H9 (cell line): ENCODE measurements around the gene ASB10. TPM values are rescaled to one million over a fixed set of nuclear protein-coding genes. Genes with fewer than 3 reads are reported as not detected.

Experiments used
- DNase-seq: peaks from one replicate; pipeline ENCODE4 v3.0.0-alpha.2; 2017
- H2AFZ ChIP-seq: one replicate; pipeline ENCODE4 v1.6.1; 2013; ENCODE audit warnings: mild to moderate bottlenecking, low read length, control low read depth, moderate library complexity
- H2AK5ac ChIP-seq: 2 replicates; pipeline ENCODE4 v1.6.1; 2013; ENCODE audit warnings: low read length, control low read depth, mixed read lengths; ENCODE audit not compliant: insufficient read length
- H2BK120ac ChIP-seq: one replicate; pipeline ENCODE4 v1.6.1; 2013; ENCODE audit warnings: low read depth, mild to moderate bottlenecking, low read length, control low read depth, inconsistent platforms; ENCODE audit not compliant: poor library complexity, severe bottlenecking
- H2BK12ac ChIP-seq: 2 replicates; pipeline ENCODE4 v1.6.1; 2013; ENCODE audit warnings: low read length, control low read depth, mixed read lengths, low read depth; ENCODE audit not compliant: insufficient read length
- H2BK15ac ChIP-seq: 2 replicates; pipeline ENCODE4 v1.6.1; 2013; ENCODE audit warnings: low read depth, low read length, control low read depth
- H2BK20ac ChIP-seq: one replicate; pipeline ENCODE4 v1.6.1; 2013; ENCODE audit warnings: low read depth, mild to moderate bottlenecking, low read length, control low read depth, inconsistent platforms; ENCODE audit not compliant: poor library complexity, severe bottlenecking
- H2BK5ac ChIP-seq: 2 replicates; pipeline ENCODE4 v1.6.1; 2013; ENCODE audit warnings: low read length, control low read depth, mixed read lengths; ENCODE audit not compliant: insufficient read length
- H3K14ac ChIP-seq: 2 replicates; pipeline ENCODE4 v1.6.1; 2013; ENCODE audit warnings: low read length, control low read depth; ENCODE audit not compliant: insufficient read depth
- H3K18ac ChIP-seq: 2 replicates; pipeline ENCODE4 v1.6.1; 2013; ENCODE audit warnings: low read depth, mild to moderate bottlenecking, mixed read lengths, low read length, control low read depth; ENCODE audit not compliant: insufficient read length
- H3K23ac ChIP-seq: 2 replicates; pipeline ENCODE4 v1.6.1; 2013; ENCODE audit warnings: low read length, control low read depth, mixed read lengths, low read depth; ENCODE audit not compliant: insufficient read length
- H3K23me2 ChIP-seq: 2 replicates; pipeline ENCODE4 v1.6.1; 2013; ENCODE audit warnings: low read depth, mild to moderate bottlenecking, mixed read lengths, low read length, control low read depth; ENCODE audit not compliant: insufficient read length, poor library complexity, severe bottlenecking
- H3K27ac ChIP-seq: 2 replicates; pipeline ENCODE4 v1.5.1; 2013; ENCODE audit warnings: low read length, control low read depth, mixed read lengths, low read depth; ENCODE audit not compliant: insufficient read length
- H3K27me3 ChIP-seq: 2 replicates; pipeline ENCODE4 v1.6.1; 2013; ENCODE audit warnings: low read length, control low read depth, inconsistent platforms; ENCODE audit not compliant: insufficient read depth
- H3K4ac ChIP-seq: 2 replicates; pipeline ENCODE4 v1.6.1; 2013; ENCODE audit warnings: low read depth, mild to moderate bottlenecking, control low read depth, inconsistent platforms, low read length, moderate library complexity
- H3K4me1 ChIP-seq: 2 replicates; pipeline ENCODE4 v1.6.1; 2013; ENCODE audit warnings: low read length, control low read depth, inconsistent platforms; ENCODE audit not compliant: insufficient read depth
- H3K4me2 ChIP-seq: 2 replicates; pipeline ENCODE4 v1.6.1; 2013; ENCODE audit warnings: low read length, control low read depth, mixed read lengths; ENCODE audit not compliant: insufficient read length, insufficient read depth
- H3K56ac ChIP-seq: 2 replicates; pipeline ENCODE4 v1.6.1; 2013; ENCODE audit warnings: low read depth, mild to moderate bottlenecking, mixed read lengths, low read length, control low read depth; ENCODE audit not compliant: insufficient read length
- H3K79me1 ChIP-seq: 2 replicates; pipeline ENCODE4 v1.6.1; 2013; ENCODE audit warnings: low read depth, mild to moderate bottlenecking, moderate library complexity, low read length, control low read depth, inconsistent platforms; ENCODE audit not compliant: insufficient read depth, poor library complexity, severe bottlenecking
- H3K79me2 ChIP-seq: 2 replicates; pipeline ENCODE4 v1.6.1; 2013; ENCODE audit warnings: low read length, control low read depth, inconsistent platforms; ENCODE audit not compliant: insufficient read depth
- H3K9ac ChIP-seq: 2 replicates; pipeline ENCODE4 v1.6.1; 2013; ENCODE audit warnings: low read length, control low read depth, mixed read lengths; ENCODE audit not compliant: insufficient read length; ENCODE audit errors: extremely low read depth
- H3K9me3 ChIP-seq: one replicate; pipeline ENCODE4 v1.6.1; 2013; ENCODE audit warnings: low read depth, low read length, inconsistent platforms; ENCODE audit not compliant: control insufficient read depth
- H3T11ph ChIP-seq: one replicate; pipeline ENCODE4 v1.6.1; 2013; ENCODE audit warnings: mild to moderate bottlenecking, low read length, control low read depth, inconsistent platforms
- H4K20me1 ChIP-seq: one replicate; pipeline ENCODE4 v1.6.1; 2013; ENCODE audit not compliant: control insufficient read depth, insufficient read length, insufficient read depth
- H4K5ac ChIP-seq: 2 replicates; pipeline ENCODE4 v1.6.1; 2013; ENCODE audit warnings: low read depth, mild to moderate bottlenecking, mixed read lengths, low read length, control low read depth; ENCODE audit not compliant: insufficient read length
- H4K8ac ChIP-seq: replicated peaks from 2 replicates; pipeline ENCODE4 v1.6.1; 2013; ENCODE audit warnings: low read length, control low read depth, mixed read lengths, low read depth; ENCODE audit not compliant: insufficient read length
- H4K91ac ChIP-seq: 2 replicates; pipeline ENCODE4 v1.6.1; 2013; ENCODE audit warnings: low read depth, mild to moderate bottlenecking, moderate library complexity, mixed read lengths, low read length, control low read depth; ENCODE audit not compliant: insufficient read length
- H3K27ac Mint-ChIP-seq, 3 experiments: 2 replicates in 2 of 3; 3 replicates in 1 of 3; pipeline ENCODE4 v1.8.0; 2020 to 2021; ENCODE audit warnings: mixed read lengths in 3 of 3, mild to moderate bottlenecking in 1 of 3, moderate library complexity in 1 of 3
- H3K27me3 Mint-ChIP-seq: 2 replicates; pipeline ENCODE4 v1.8.0; 2021; ENCODE audit warnings: low read depth, mild to moderate bottlenecking, moderate library complexity, mixed read lengths
- H3K36me3 Mint-ChIP-seq, 3 experiments: 2 replicates in 2 of 3; 3 replicates in 1 of 3; pipeline ENCODE4 v1.8.0; 2020 to 2021; ENCODE audit warnings: low read depth in 3 of 3, mixed read lengths in 3 of 3; ENCODE audit not compliant: insufficient read depth in 1 of 3
- H3K4me1 Mint-ChIP-seq, 2 experiments: 2 replicates each; pipeline ENCODE4 v1.8.0; 2020; ENCODE audit warnings: mixed read lengths in 2 of 2
- H3K4me3 Mint-ChIP-seq, 2 experiments: 2 replicates in 1 of 2; 3 replicates in 1 of 2; pipeline ENCODE4 v1.8.0; 2020 to 2021; ENCODE audit warnings: mild to moderate bottlenecking in 2 of 2, mixed read lengths in 2 of 2, moderate library complexity in 1 of 2
- H3K9me3 Mint-ChIP-seq, 2 experiments: 2 replicates in 1 of 2; 3 replicates in 1 of 2; pipeline ENCODE4 v1.8.0; 2020; ENCODE audit warnings: mild to moderate bottlenecking in 2 of 2, mixed read lengths in 2 of 2, moderate library complexity in 1 of 2
- WGBS: extraction: QIAGEN DNeasy Blood & Tissue Kit; methylation state at CpG from one replicate; pipeline ENCODE4 v1.1.7; 2013; ENCODE audit warnings: missing lambda C conversion rate, low lambda C conversion rate, mixed read lengths; ENCODE audit not compliant: insufficient read length; ENCODE audit errors: extremely low coverage; 5-methylcytosine and 5-hydroxymethylcytosine counted together
- total RNA-seq: library from RNA; stranded (reverse); gene quantifications from 2 replicates; pipeline ENCODE4 v1.2.1, GENCODE V29; 2021
- TF ChIP-seq, protein P1 (sequence below): fragments of 200-600 bp; sonication (generic); conservative IDR thresholded peaks from 3 replicates; pipeline ENCODE4 v1.8.0; 2021; ENCODE audit warnings: antibody characterized with exemption, mild to moderate bottlenecking

The ASB10 gene
- total RNA-seq, 1 experiment from 2014 or later = not detected

DNA sequence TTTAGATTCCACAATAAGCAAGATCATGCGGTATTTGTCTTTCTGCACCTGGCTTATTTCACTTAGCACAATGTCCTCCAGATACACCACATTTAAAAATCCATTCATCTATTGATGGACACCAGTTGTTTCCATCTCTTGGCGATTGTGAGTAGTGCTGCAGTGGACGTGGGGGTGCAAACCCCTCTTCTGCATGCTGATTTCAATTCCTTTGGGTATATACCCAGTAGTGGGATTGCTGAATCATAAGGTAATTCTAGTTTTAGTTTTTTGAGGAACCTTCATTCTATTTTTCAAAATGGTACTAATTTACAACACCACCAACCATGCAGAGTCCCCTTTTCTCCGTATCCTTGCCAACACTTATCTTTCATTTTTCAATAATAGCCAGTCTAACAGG lies 2.0 kb upstream of the ASB10 start:
- Histone ChIP-seq H3K9me3 (no peaks in the 10 kb centered on the region), H3K79me1 (no peaks in the 10 kb centered on the region), H4K91ac (no peak overlapping the region), H3K9ac (no peak overlapping the region), H2BK12ac (no peak overlapping the region), H3K4ac (no peak overlapping the region), H3K27ac (no peak overlapping the region), H3K4me2 (no peak overlapping the region), H4K5ac (no peak overlapping the region), H3K23ac (no peak overlapping the region), H3K23me2 (no peaks in the 10 kb centered on the region), H3K56ac (no peak overlapping the region), H2BK20ac (no peak overlapping the region), H3K14ac (no peak overlapping the region), H4K8ac (no peak overlapping the region), H2BK15ac (no peak overlapping the region), H2BK120ac (no peak overlapping the region), H3K79me2 (no peaks in the 10 kb centered on the region), H2BK5ac (no peak overlapping the region), H2AFZ (no peak overlapping the region), H4K20me1 (no peaks in the 10 kb centered on the region), H3K18ac (no peak overlapping the region), H3K4me1 (no peaks in the 10 kb centered on the region), H3K27me3 (no peaks in the 10 kb centered on the region), H3T11ph (no peak overlapping the region), H2AK5ac (no peak overlapping the region)
- H3K4me3 Mint-ChIP-seq = no peak overlapping the region
- H3K4me1 Mint-ChIP-seq = no peaks in the 10 kb centered on the region
- WGBS = no CpG with 5 or more reads among the region's 4 CpGs
- H3K36me3 Mint-ChIP-seq = no peaks in the 10 kb centered on the region; a peak in 1 of 7 replicates
- peaks cover 32% of the 10 kb centered on the region for H3K27me3 Mint-ChIP-seq
- TF ChIP-seq, protein P1, sequence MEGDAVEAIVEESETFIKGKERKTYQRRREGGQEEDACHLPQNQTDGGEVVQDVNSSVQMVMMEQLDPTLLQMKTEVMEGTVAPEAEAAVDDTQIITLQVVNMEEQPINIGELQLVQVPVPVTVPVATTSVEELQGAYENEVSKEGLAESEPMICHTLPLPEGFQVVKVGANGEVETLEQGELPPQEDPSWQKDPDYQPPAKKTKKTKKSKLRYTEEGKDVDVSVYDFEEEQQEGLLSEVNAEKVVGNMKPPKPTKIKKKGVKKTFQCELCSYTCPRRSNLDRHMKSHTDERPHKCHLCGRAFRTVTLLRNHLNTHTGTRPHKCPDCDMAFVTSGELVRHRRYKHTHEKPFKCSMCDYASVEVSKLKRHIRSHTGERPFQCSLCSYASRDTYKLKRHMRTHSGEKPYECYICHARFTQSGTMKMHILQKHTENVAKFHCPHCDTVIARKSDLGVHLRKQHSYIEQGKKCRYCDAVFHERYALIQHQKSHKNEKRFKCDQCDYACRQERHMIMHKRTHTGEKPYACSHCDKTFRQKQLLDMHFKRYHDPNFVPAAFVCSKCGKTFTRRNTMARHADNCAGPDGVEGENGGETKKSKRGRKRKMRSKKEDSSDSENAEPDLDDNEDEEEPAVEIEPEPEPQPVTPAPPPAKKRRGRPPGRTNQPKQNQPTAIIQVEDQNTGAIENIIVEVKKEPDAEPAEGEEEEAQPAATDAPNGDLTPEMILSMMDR = no peak
- no peak for DNase-seq
- H3K9me3 Mint-ChIP-seq = no peaks in the 10 kb centered on the region
- no peak overlapping the region for H3K27ac Mint-ChIP-seq
